ENCODE measurements around the gene GAL3ST1.

The GAL3ST1 gene

GRCh38 chr22:30614879-30615278 lies 40.4 kb upstream of the GAL3ST1 start:
- Histone ChIP-seq H3K4me1 (ENCODE audit: control insufficient read depth, low read length) (peaks cover 1% of the 10 kb centered on the region; the same call in 1 of the 2 replicates), H3K9me3 (ENCODE audit: control insufficient read depth, insufficient read depth, low read length) (no peaks in the 10 kb centered on the region), H3K4me3 (ENCODE audit: low read length) (no peak overlapping the region), H3K79me2 (ENCODE audit: control insufficient read depth, low read length) (no peaks in the 10 kb centered on the region), H4K20me1 (ENCODE audit: control insufficient read depth, insufficient read depth, low read depth, low read length) (no peaks in the 10 kb centered on the region), H3F3A (ENCODE audit: control insufficient read depth, insufficient read depth) (no peaks in the 10 kb centered on the region), H3K4me2 (ENCODE audit: low read length) (no peak overlapping the region), H3K36me3 (ENCODE audit: control insufficient read depth, low read length) (no peaks in the 10 kb centered on the region), H3K27me3 (ENCODE audit: control insufficient read depth, low read length) (no peaks in the 10 kb centered on the region), H3K9me2 (replicated peaks; ENCODE audit: control insufficient read depth, low read length) (no peaks in the 10 kb centered on the region), H3K27ac (ENCODE audit: low read depth, low read length) (no peak overlapping the region)
- no peak for TF ChIP-seq EZH2phosphoT487 (IDR thresholded peaks at IDR 0.05; ENCODE audit: borderline replicate concordance, low read length)

- Histone ChIP-seq H3K4me2 (ENCODE audit: low read length) (no peak overlapping the region), H3K4me1 (ENCODE audit: control insufficient read depth, low read length) (peaks cover 7% of the 10 kb centered on the region), H3F3A (ENCODE audit: control insufficient read depth, insufficient read depth) (no peaks in the 10 kb centered on the region), H3K4me3 (ENCODE audit: low read length) (no peak overlapping the region), H3K9me3 (ENCODE audit: control insufficient read depth, insufficient read depth, low read length) (no peaks in the 10 kb centered on the region), H3K36me3 (ENCODE audit: control insufficient read depth, low read length) (no peaks in the 10 kb centered on the region), H4K20me1 (ENCODE audit: control insufficient read depth, insufficient read depth, low read depth, low read length) (no peaks in the 10 kb centered on the region), H3K79me2 (ENCODE audit: control insufficient read depth, low read length) (no peaks in the 10 kb centered on the region), H3K9me2 (replicated peaks; ENCODE audit: control insufficient read depth, low read length) (no peaks in the 10 kb centered on the region), H3K27ac (ENCODE audit: low read depth, low read length) (no peak overlapping the region), H3K27me3 (ENCODE audit: control insufficient read depth, low read length) (no peaks in the 10 kb centered on the region)
- TF ChIP-seq CTCF (IDR thresholded peaks at IDR 0.05; ENCODE audit: low read depth, low read length, poor library complexity, severe bottlenecking) (no peak), EZH2phosphoT487 (IDR thresholded peaks at IDR 0.05; ENCODE audit: borderline replicate concordance, low read length) (no peak)
Observed at GRCh38 chr22:30614268-30614667, 39.8 kb upstream of the GAL3ST1 start.

- Histone ChIP-seq H3K27ac (ENCODE audit: low read depth, low read length) (no peak overlapping the region), H3K79me2 (ENCODE audit: control insufficient read depth, low read length) (no peaks in the 10 kb centered on the region), H3K9me3 (ENCODE audit: control insufficient read depth, insufficient read depth, low read length) (no peaks in the 10 kb centered on the region), H4K20me1 (ENCODE audit: control insufficient read depth, insufficient read depth, low read depth, low read length) (no peaks in the 10 kb centered on the region), H3K4me3 (ENCODE audit: low read length) (no peak overlapping the region), H3K36me3 (ENCODE audit: control insufficient read depth, low read length) (no peaks in the 10 kb centered on the region), H3K4me1 (ENCODE audit: control insufficient read depth, low read length) (peaks cover 22% of the 10 kb centered on the region), H3F3A (ENCODE audit: control insufficient read depth, insufficient read depth) (no peaks in the 10 kb centered on the region; the same call in 1 of the 2 replicates), H3K9me2 (replicated peaks; ENCODE audit: control insufficient read depth, low read length) (no peaks in the 10 kb centered on the region), H3K4me2 (ENCODE audit: low read length) (no peak overlapping the region), H3K27me3 (ENCODE audit: control insufficient read depth, low read length) (no peaks in the 10 kb centered on the region)
- no peak for TF ChIP-seq EZH2phosphoT487 (IDR thresholded peaks at IDR 0.05; ENCODE audit: borderline replicate concordance, low read length)
- TF ChIP-seq CTCF (IDR thresholded peaks at IDR 0.05; ENCODE audit: low read depth, low read length, poor library complexity, severe bottlenecking): no peak
Observed at GRCh38 chr22:30612789-30613188, 38.3 kb upstream of the GAL3ST1 start.

- H3K4me2 ChIP-seq (ENCODE audit: low read length): no peak overlapping the region
- no peaks in the 10 kb centered on the region for H3K9me3 ChIP-seq (ENCODE audit: control insufficient read depth, insufficient read depth, low read length)
- no peaks in the 10 kb centered on the region for H4K20me1 ChIP-seq (ENCODE audit: control insufficient read depth, insufficient read depth, low read depth, low read length)
- H3F3A ChIP-seq (ENCODE audit: control insufficient read depth, insufficient read depth): no peaks in the 10 kb centered on the region; the same call in 1 of the 2 replicates
- H3K4me1 ChIP-seq (ENCODE audit: control insufficient read depth, low read length): peaks cover 38% of the 10 kb centered on the region
- no peaks in the 10 kb centered on the region for H3K79me2 ChIP-seq (ENCODE audit: control insufficient read depth, low read length)
- H3K36me3 ChIP-seq (ENCODE audit: control insufficient read depth, low read length): no peaks in the 10 kb centered on the region
- H3K27ac ChIP-seq (ENCODE audit: low read depth, low read length): no peak overlapping the region
- no peak overlapping the region for H3K4me3 ChIP-seq (ENCODE audit: low read length)
- no peaks in the 10 kb centered on the region for H3K9me2 ChIP-seq (replicated peaks; ENCODE audit: control insufficient read depth, low read length)
- TF ChIP-seq EZH2phosphoT487 (IDR thresholded peaks at IDR 0.05; ENCODE audit: borderline replicate concordance, low read length): no peak
- no peaks in the 10 kb centered on the region for H3K27me3 ChIP-seq (ENCODE audit: control insufficient read depth, low read length)
Observed at GRCh38 chr22:30611197-30611596, 36.7 kb upstream of the GAL3ST1 start.
